Brain microvascular endothelial cell (primary cell): ENCODE measurements around the gene HOXA10.

Source experiments
- DNase-seq: peaks from one replicate; pipeline ENCODE4 v3.0.0-alpha.2; 2020
- H3K27ac ChIP-seq: fragments of 250-450 bp; sonication (Bioruptor Pico); 2 replicates; pipeline ENCODE4 v1.5.1; 2020; ENCODE audit warnings: mild to moderate bottlenecking, moderate library complexity
- H3K27me3 ChIP-seq: fragments of 250-450 bp; sonication (Bioruptor Pico); replicated peaks from 2 replicates; pipeline ENCODE4 v1.5.1; 2020; ENCODE audit warnings: mild to moderate bottlenecking
- H3K36me3 ChIP-seq: fragments of 250-450 bp; sonication (Bioruptor Pico); replicated peaks from 2 replicates; pipeline ENCODE4 v1.5.1; 2020; ENCODE audit warnings: mild to moderate bottlenecking
- H3K4me3 ChIP-seq: 2 replicates; pipeline ENCODE4 v1.5.1; 2011; ENCODE audit warnings: low read depth, mild to moderate bottlenecking, control low read depth, low read length, moderate library complexity
- CTCF ChIP-seq: IDR thresholded peaks from 2 replicates; pipeline ENCODE4 v1.5.1; 2011; ENCODE audit warnings: low read depth, mild to moderate bottlenecking, moderate library complexity, low read length, control low read depth, inconsistent platforms; ENCODE audit errors: missing control alignments
- in situ Hi-C: cut with HindIII; loops from 2 replicates; pipeline ENCODE4 v1.10.0; 2017; ENCODE audit warnings: low sequenced_read_pairs, low pct_ligation_motif_present

HOXA10 gene

GRCh38 chr7:27160546-27161213, 13.4 kb downstream of the HOXA10 start:
- Histone ChIP-seq H3K4me3 (peak overlapping the region; percentile 34), H3K27ac (no peak overlapping the region), H3K36me3 (no peaks in the 10 kb centered on the region), H3K27me3 (peaks cover 96% of the 10 kb centered on the region)
- in situ Hi-C loops, result loop anchor here (10.0 kb wide), 1 partner anchor 786 kb away; no protein-coding TSS in a partner anchor
- peak; percentile 40 for DNase-seq
- TF ChIP-seq CTCF, result peak; percentile 99

GRCh38 chr7:27160145-27160545, 14.0 kb downstream of the HOXA10 start:
- H3K36me3 ChIP-seq, result no peaks in the 10 kb centered on the region
- peaks cover 96% of the 10 kb centered on the region for H3K27me3 ChIP-seq
- in situ Hi-C loops, result loop anchor here (10.0 kb wide), 1 partner anchor 785 kb away; no protein-coding TSS in a partner anchor
- no peak for DNase-seq
- H3K4me3 ChIP-seq, result no peak overlapping the region
- no peak overlapping the region for H3K27ac ChIP-seq
- TF ChIP-seq CTCF, result no peak

- TF ChIP-seq CTCF, result no peak
- in situ Hi-C loops, result loop anchor here (10.0 kb wide), 1 partner anchor 785 kb away; no protein-coding TSS in a partner anchor
- Histone ChIP-seq H3K27me3 (peaks cover 96% of the 10 kb centered on the region), H3K27ac (no peak overlapping the region), H3K4me3 (no peak overlapping the region), H3K36me3 (no peaks in the 10 kb centered on the region)
- DNase-seq, result no peak
Observed at GRCh38 chr7:27159266-27160144, 14.6 kb downstream of the HOXA10 start.

DNA sequence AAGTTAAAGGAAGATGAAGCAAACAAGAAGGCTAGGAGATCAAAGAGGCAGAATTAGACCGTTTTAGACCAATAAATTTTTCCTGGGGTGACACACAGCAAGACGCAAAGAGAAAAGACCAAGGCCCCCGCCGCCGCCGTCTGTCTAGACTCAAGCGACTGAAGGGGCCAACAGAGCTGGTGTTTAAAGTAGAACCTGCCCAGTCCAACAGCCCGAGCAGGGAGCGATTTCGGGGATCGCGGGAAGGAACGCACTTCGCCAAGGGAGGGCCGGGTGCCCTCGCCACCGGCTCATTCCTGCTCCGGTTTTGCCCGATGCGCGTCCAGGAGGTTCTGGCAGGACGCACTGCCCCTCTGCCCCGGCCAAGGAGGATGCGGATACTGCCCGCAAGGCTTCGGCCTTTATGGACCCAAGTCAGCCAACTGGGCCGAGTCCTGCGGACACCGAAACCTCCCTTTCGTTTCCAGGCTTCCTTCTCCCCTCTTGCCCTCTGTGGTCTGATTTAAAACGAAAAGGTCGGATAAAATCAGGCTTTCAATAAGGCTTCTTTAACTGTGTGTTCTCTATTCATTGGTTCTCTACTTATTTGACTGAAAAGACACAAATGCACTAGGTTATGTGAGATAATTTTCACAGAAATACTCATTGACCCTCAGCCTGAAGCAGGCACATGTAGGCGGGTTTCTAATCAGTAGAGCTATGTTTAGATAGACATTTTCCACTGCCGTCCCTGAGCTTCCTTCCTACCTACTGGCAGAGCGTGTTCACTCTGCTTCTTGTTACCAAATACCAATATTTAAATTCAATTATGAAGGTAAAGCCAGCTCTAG, 15.5 kb downstream of the HOXA10 start:
- in situ Hi-C loops, result no loop called here
- no peaks in the 10 kb centered on the region for H3K36me3 ChIP-seq
- TF ChIP-seq CTCF, result no peak
- peaks cover 96% of the 10 kb centered on the region for H3K27me3 ChIP-seq
- no peak for DNase-seq
- no peak overlapping the region for H3K4me3 ChIP-seq
- H3K27ac ChIP-seq, result no peak overlapping the region

GRCh38 chr7:27157702-27158431, 16.3 kb downstream of the HOXA10 start:
- DNase-seq, result no peak
- no peak for TF ChIP-seq CTCF
- Histone ChIP-seq H3K4me3 (no peak overlapping the region), H3K36me3 (no peaks in the 10 kb centered on the region), H3K27ac (no peak overlapping the region), H3K27me3 (peaks cover 96% of the 10 kb centered on the region)
- in situ Hi-C loops, result no loop called here
